ENCODE data around the gene SEMA3C.

The SEMA3C gene

GRCh38 chr7:80781561-80781979 lies 137.3 kb downstream of the SEMA3C start:
- Histone ChIP-seq H3K27me3 (ENCODE audit: control insufficient read depth, insufficient read depth, low read length) (no peaks in the 10 kb centered on the region), H3K36me3 (ENCODE audit: control insufficient read depth, low read depth, low read length) (no peaks in the 10 kb centered on the region), H3K4me1 (ENCODE audit: control insufficient read depth, low read depth, low read length) (peaks cover 9% of the 10 kb centered on the region), H3K27ac (ENCODE audit: low read length) (no peak overlapping the region), H3K4me3 (ENCODE audit: low read length) (no peak overlapping the region), H3K9ac (ENCODE audit: low read length) (no peak overlapping the region), H3K9me3 (ENCODE audit: control insufficient read depth, low read depth, low read length) (no peaks in the 10 kb centered on the region)

GRCh38 chr7:80781146-80781545 lies 137.7 kb downstream of the SEMA3C start:
- Histone ChIP-seq H3K4me1 (ENCODE audit: control insufficient read depth, low read depth, low read length) (peaks cover 9% of the 10 kb centered on the region), H3K36me3 (ENCODE audit: control insufficient read depth, low read depth, low read length) (no peaks in the 10 kb centered on the region), H3K27me3 (ENCODE audit: control insufficient read depth, insufficient read depth, low read length) (no peaks in the 10 kb centered on the region), H3K27ac (ENCODE audit: low read length) (no peak overlapping the region), H3K9me3 (ENCODE audit: control insufficient read depth, low read depth, low read length) (no peaks in the 10 kb centered on the region), H3K4me3 (ENCODE audit: low read length) (no peak overlapping the region), H3K9ac (ENCODE audit: low read length) (no peak overlapping the region)

- no peaks in the 10 kb centered on the region for H3K36me3 ChIP-seq (ENCODE audit: control insufficient read depth, low read depth, low read length)
- no peaks in the 10 kb centered on the region for H3K9me3 ChIP-seq (ENCODE audit: control insufficient read depth, low read depth, low read length)
- H3K4me3 ChIP-seq (ENCODE audit: low read length), result no peak overlapping the region
- no peak overlapping the region for H3K27ac ChIP-seq (ENCODE audit: low read length)
- no peak overlapping the region for H3K9ac ChIP-seq (ENCODE audit: low read length)
- H3K27me3 ChIP-seq (ENCODE audit: control insufficient read depth, insufficient read depth, low read length), result no peaks in the 10 kb centered on the region
- H3K4me1 ChIP-seq (ENCODE audit: control insufficient read depth, low read depth, low read length), result peaks cover 9% of the 10 kb centered on the region
Measured at GRCh38 chr7:80779456-80779855, 139.4 kb downstream of the SEMA3C start.

- no peaks in the 10 kb centered on the region for H3K36me3 ChIP-seq (ENCODE audit: control insufficient read depth, low read depth, low read length)
- no peak overlapping the region for H3K9ac ChIP-seq (ENCODE audit: low read length)
- no peaks in the 10 kb centered on the region for H3K27me3 ChIP-seq (ENCODE audit: control insufficient read depth, insufficient read depth, low read length)
- H3K4me3 ChIP-seq (ENCODE audit: low read length), result no peak overlapping the region
- no peaks in the 10 kb centered on the region for H3K9me3 ChIP-seq (ENCODE audit: control insufficient read depth, low read depth, low read length)
- no peak overlapping the region for H3K27ac ChIP-seq (ENCODE audit: low read length)
- peaks cover 3% of the 10 kb centered on the region for H3K4me1 ChIP-seq (ENCODE audit: control insufficient read depth, low read depth, low read length)
Measured at GRCh38 chr7:80775897-80776296, 143.0 kb downstream of the SEMA3C start.

GRCh38 chr7:80775482-80775881 lies 143.4 kb downstream of the SEMA3C start:
- Histone ChIP-seq H3K4me1 (ENCODE audit: control insufficient read depth, low read depth, low read length) (peaks cover 3% of the 10 kb centered on the region), H3K27me3 (ENCODE audit: control insufficient read depth, insufficient read depth, low read length) (no peaks in the 10 kb centered on the region), H3K9me3 (ENCODE audit: control insufficient read depth, low read depth, low read length) (no peaks in the 10 kb centered on the region), H3K4me3 (ENCODE audit: low read length) (no peak overlapping the region), H3K36me3 (ENCODE audit: control insufficient read depth, low read depth, low read length) (no peaks in the 10 kb centered on the region), H3K27ac (ENCODE audit: low read length) (no peak overlapping the region), H3K9ac (ENCODE audit: low read length) (no peak overlapping the region)

- Histone ChIP-seq H3K4me1 (ENCODE audit: control insufficient read depth, low read depth, low read length) (peaks cover 3% of the 10 kb centered on the region), H3K36me3 (ENCODE audit: control insufficient read depth, low read depth, low read length) (no peaks in the 10 kb centered on the region), H3K27ac (ENCODE audit: low read length) (no peak overlapping the region), H3K9ac (ENCODE audit: low read length) (no peak overlapping the region), H3K9me3 (ENCODE audit: control insufficient read depth, low read depth, low read length) (no peaks in the 10 kb centered on the region), H3K27me3 (ENCODE audit: control insufficient read depth, insufficient read depth, low read length) (no peaks in the 10 kb centered on the region), H3K4me3 (ENCODE audit: low read length) (no peak overlapping the region)
Measured at GRCh38 chr7:80774843-80775242, 144.0 kb downstream of the SEMA3C start.

GRCh38 chr7:80773787-80774508 lies 144.9 kb downstream of the SEMA3C start:
- no peak overlapping the region for H3K27ac ChIP-seq (ENCODE audit: low read length)
- H3K27me3 ChIP-seq (ENCODE audit: control insufficient read depth, insufficient read depth, low read length), result no peaks in the 10 kb centered on the region
- no peaks in the 10 kb centered on the region for H3K36me3 ChIP-seq (ENCODE audit: control insufficient read depth, low read depth, low read length)
- H3K4me3 ChIP-seq (ENCODE audit: low read length), result no peak overlapping the region
- H3K4me1 ChIP-seq (ENCODE audit: control insufficient read depth, low read depth, low read length), result peaks cover 3% of the 10 kb centered on the region
- no peak overlapping the region for H3K9ac ChIP-seq (ENCODE audit: low read length)
- no peaks in the 10 kb centered on the region for H3K9me3 ChIP-seq (ENCODE audit: control insufficient read depth, low read depth, low read length)

GRCh38 chr7:80772347-80772993 lies 146.4 kb downstream of the SEMA3C start:
- Histone ChIP-seq H3K4me3 (ENCODE audit: low read length) (no peak overlapping the region), H3K9me3 (ENCODE audit: control insufficient read depth, low read depth, low read length) (no peaks in the 10 kb centered on the region), H3K4me1 (ENCODE audit: control insufficient read depth, low read depth, low read length) (peaks cover 3% of the 10 kb centered on the region), H3K9ac (ENCODE audit: low read length) (no peak overlapping the region), H3K36me3 (ENCODE audit: control insufficient read depth, low read depth, low read length) (no peaks in the 10 kb centered on the region), H3K27ac (ENCODE audit: low read length) (no peak overlapping the region), H3K27me3 (ENCODE audit: control insufficient read depth, insufficient read depth, low read length) (no peaks in the 10 kb centered on the region)

- H3K36me3 ChIP-seq (ENCODE audit: control insufficient read depth, low read depth, low read length), result no peaks in the 10 kb centered on the region
Measured at GRCh38 chr7:80771523-80771922, 147.3 kb downstream of the SEMA3C start.

GRCh38 chr7:80770675-80771081 lies 148.2 kb downstream of the SEMA3C start:
- no peak overlapping the region for H3K9ac ChIP-seq (ENCODE audit: low read length)
- no peaks in the 10 kb centered on the region for H3K9me3 ChIP-seq (ENCODE audit: control insufficient read depth, low read depth, low read length)
- no peak overlapping the region for H3K27ac ChIP-seq (ENCODE audit: low read length)
- H3K4me3 ChIP-seq (ENCODE audit: low read length), result no peak overlapping the region
- H3K36me3 ChIP-seq (ENCODE audit: control insufficient read depth, low read depth, low read length), result no peaks in the 10 kb centered on the region
- peaks cover 3% of the 10 kb centered on the region for H3K4me1 ChIP-seq (ENCODE audit: control insufficient read depth, low read depth, low read length)
- H3K27me3 ChIP-seq (ENCODE audit: control insufficient read depth, insufficient read depth, low read length), result peaks cover 11% of the 10 kb centered on the region

More at GRCh38 chr7:80771523-80771922, 147.3 kb downstream of the SEMA3C start:
- Histone ChIP-seq H3K9ac (ENCODE audit: low read length) (no peak overlapping the region), H3K4me1 (ENCODE audit: control insufficient read depth, low read depth, low read length) (peaks cover 3% of the 10 kb centered on the region), H3K27ac (ENCODE audit: low read length) (no peak overlapping the region), H3K4me3 (ENCODE audit: low read length) (no peak overlapping the region), H3K9me3 (ENCODE audit: control insufficient read depth, low read depth, low read length) (no peaks in the 10 kb centered on the region), H3K27me3 (ENCODE audit: control insufficient read depth, insufficient read depth, low read length) (peaks cover 2% of the 10 kb centered on the region)

- Histone ChIP-seq H3K4me1 (ENCODE audit: control insufficient read depth, low read depth, low read length) (peaks cover 4% of the 10 kb centered on the region), H3K36me3 (ENCODE audit: control insufficient read depth, low read depth, low read length) (no peaks in the 10 kb centered on the region), H3K27me3 (ENCODE audit: control insufficient read depth, insufficient read depth, low read length) (peaks cover 17% of the 10 kb centered on the region)
Measured at GRCh38 chr7:80770061-80770460, 148.8 kb downstream of the SEMA3C start.

GRCh38 chr7:80768756-80769155 lies 150.1 kb downstream of the SEMA3C start:
- H3K4me1 ChIP-seq (ENCODE audit: control insufficient read depth, low read depth, low read length), result peaks cover 13% of the 10 kb centered on the region
- H3K9me3 ChIP-seq (ENCODE audit: control insufficient read depth, low read depth, low read length), result no peaks in the 10 kb centered on the region
- H3K27ac ChIP-seq (ENCODE audit: low read length), result no peak overlapping the region
- peaks cover 20% of the 10 kb centered on the region for H3K27me3 ChIP-seq (ENCODE audit: control insufficient read depth, insufficient read depth, low read length)
- H3K36me3 ChIP-seq (ENCODE audit: control insufficient read depth, low read depth, low read length), result no peaks in the 10 kb centered on the region
- H3K9ac ChIP-seq (ENCODE audit: low read length), result no peak overlapping the region
- no peak overlapping the region for H3K4me3 ChIP-seq (ENCODE audit: low read length)

More at GRCh38 chr7:80770061-80770460, 148.8 kb downstream of the SEMA3C start:
- no peaks in the 10 kb centered on the region for H3K9me3 ChIP-seq (ENCODE audit: control insufficient read depth, low read depth, low read length)
- no peak overlapping the region for H3K4me3 ChIP-seq (ENCODE audit: low read length)
- no peak overlapping the region for H3K27ac ChIP-seq (ENCODE audit: low read length)
- no peak overlapping the region for H3K9ac ChIP-seq (ENCODE audit: low read length)

Measured in iPS-18a (cell line).